Breast epithelium (tissue), 4 donors: ENCODE results near the gene NPY2R. TPM values are rescaled to one million over a fixed set of nuclear protein-coding genes. Genes with fewer than 3 reads are reported as not detected.

Source experiments
- DNase-seq, 2 donors: peaks; one replicate each; pipeline ENCODE4 v3.0.0-alpha.2; 2019; ENCODE audit warnings: low spot score in 2 of 2
- H3K27ac ChIP-seq, 2 donors: fragments of 200-600 bp; sonication (generic) in 1 of 2; one replicate each; pipeline ENCODE4 v1.5.1; 2016 to 2019; ENCODE audit warnings: mild to moderate bottlenecking in 1 of 2
- H3K27me3 ChIP-seq, 2 donors: fragments of 200-600 bp; sonication (generic) in 1 of 2; one replicate each; pipeline versions ENCODE4 v1.5.1 to v1.6.0; 2017 to 2019; ENCODE audit warnings: control low read depth in 1 of 2, mild to moderate bottlenecking in 1 of 2
- H3K36me3 ChIP-seq: fragments of 200-600 bp; one replicate; pipeline ENCODE4 v1.5.1; 2019
- H3K4me1 ChIP-seq, 2 donors: fragments of 200-600 bp; sonication (generic); one replicate each; pipeline ENCODE4 v1.5.1; 2016 to 2019; ENCODE audit warnings: control low read depth in 1 of 2
- H3K4me3 ChIP-seq, 3 donors: fragments of 200-600 bp; sonication (generic); 1 replicate in 2 of 3; 2 replicates in 1 of 3; pipeline ENCODE4 v1.5.1; 2016 to 2019; ENCODE audit warnings: mild to moderate bottlenecking in 3 of 3, moderate library complexity in 2 of 3
- H3K9me3 ChIP-seq, 2 donors: fragments of 200-600 bp; sonication (generic) in 1 of 2; one replicate each; pipeline ENCODE4 v1.5.1; 2016 to 2019; ENCODE audit warnings: control low read depth in 1 of 2
- POLR2A ChIP-seq: fragments of 450-650 bp; IDR thresholded peaks from one replicate; pipeline ENCODE4 v1.6.1; 2016; ENCODE audit warnings: antibody characterized with exemption, mild to moderate bottlenecking, moderate library complexity
- POLR2AphosphoS5 ChIP-seq, 3 donors: sonication (generic); formaldehyde crosslinking; IDR thresholded peaks; one replicate each; pipeline ENCODE4 v1.6.1; 2017; ENCODE audit warnings: antibody characterized with exemption in 3 of 3
- intact Hi-C: fragments of 100-400 bp; cut with DNase I; formaldehyde crosslinking; loops from one replicate; pipeline ENCODE4 v1.15.1; 2023; ENCODE audit warnings: low total_unique reads
- total RNA-seq, 3 donors: library from RNA; depleted of rRNA; stranded (reverse); fragments of >200 nt; gene quantifications; one replicate each; pipeline ENCODE4 v1.1.0, GENCODE V29; 2016
- TF ChIP-seq, protein P1 (sequence below), 3 donors: fragments of 450-650 bp; IDR thresholded peaks; one replicate each; pipeline ENCODE4 v1.5.1; 2016 to 2017; ENCODE audit warnings: antibody characterized with exemption in 3 of 3, mild to moderate bottlenecking in 3 of 3, moderate library complexity in 3 of 3

The NPY2R gene
- total RNA-seq, 3 donors from 2014 or later = 1.6 to 11.4 (median 4.4) TPM

DNA sequence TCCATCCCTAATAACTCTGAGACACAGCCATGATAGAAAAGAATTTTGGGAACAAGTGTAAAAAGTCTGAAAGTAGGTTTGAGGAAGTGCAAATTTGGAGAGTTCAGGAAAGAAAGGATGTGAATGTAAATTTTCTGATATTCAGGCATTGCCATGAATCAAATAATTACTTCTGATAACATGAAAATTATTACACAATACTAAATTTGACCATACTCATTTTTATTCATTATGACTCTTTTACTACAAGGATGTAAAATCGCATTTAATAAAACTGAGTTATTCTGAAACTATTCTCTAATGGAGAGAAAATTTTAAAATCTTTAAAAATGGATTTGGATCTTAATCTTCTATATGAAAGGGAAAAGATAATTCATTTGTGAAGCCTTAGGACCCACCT, 33.8 kb upstream of the NPY2R start:
- Histone ChIP-seq H3K27me3 (no peaks in the 10 kb centered on the region), H3K4me3 (no peak overlapping the region), H3K4me1 (no peaks in the 10 kb centered on the region), H3K9me3 (peaks cover under 1 to 4% of the 10 kb centered on the region in 2 donors), H3K27ac (no peak overlapping the region), H3K36me3 (no peaks in the 10 kb centered on the region)
- no peak for DNase-seq
- intact Hi-C loops = no loop called here
- TF ChIP-seq, protein P1, sequence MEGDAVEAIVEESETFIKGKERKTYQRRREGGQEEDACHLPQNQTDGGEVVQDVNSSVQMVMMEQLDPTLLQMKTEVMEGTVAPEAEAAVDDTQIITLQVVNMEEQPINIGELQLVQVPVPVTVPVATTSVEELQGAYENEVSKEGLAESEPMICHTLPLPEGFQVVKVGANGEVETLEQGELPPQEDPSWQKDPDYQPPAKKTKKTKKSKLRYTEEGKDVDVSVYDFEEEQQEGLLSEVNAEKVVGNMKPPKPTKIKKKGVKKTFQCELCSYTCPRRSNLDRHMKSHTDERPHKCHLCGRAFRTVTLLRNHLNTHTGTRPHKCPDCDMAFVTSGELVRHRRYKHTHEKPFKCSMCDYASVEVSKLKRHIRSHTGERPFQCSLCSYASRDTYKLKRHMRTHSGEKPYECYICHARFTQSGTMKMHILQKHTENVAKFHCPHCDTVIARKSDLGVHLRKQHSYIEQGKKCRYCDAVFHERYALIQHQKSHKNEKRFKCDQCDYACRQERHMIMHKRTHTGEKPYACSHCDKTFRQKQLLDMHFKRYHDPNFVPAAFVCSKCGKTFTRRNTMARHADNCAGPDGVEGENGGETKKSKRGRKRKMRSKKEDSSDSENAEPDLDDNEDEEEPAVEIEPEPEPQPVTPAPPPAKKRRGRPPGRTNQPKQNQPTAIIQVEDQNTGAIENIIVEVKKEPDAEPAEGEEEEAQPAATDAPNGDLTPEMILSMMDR (IDR thresholded peaks at IDR 0.05) = no peak
- no peak for TF ChIP-seq POLR2A
- TF ChIP-seq POLR2AphosphoS5 (IDR thresholded peaks at IDR 0.05) = no peak

DNA sequence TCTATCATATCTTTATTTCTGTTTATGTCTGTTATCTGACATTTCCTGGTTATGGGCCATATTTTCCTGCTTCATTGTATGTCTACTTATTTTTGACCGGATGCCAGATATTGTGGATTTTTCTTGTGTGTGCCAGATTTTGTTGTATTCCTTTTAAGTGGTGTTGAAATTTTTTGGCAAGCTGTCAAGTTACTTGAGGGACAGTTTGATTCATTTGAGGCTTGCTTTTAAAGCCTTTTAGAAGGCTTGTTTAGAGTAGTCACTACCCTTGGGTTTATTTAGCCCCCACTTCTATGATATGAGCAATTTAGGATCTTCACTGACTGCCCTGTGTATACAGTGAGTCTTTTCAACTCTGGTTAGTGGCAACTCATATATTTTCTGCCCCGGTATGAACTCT, 29.2 kb upstream of the NPY2R start:
- TF ChIP-seq, protein P1 (IDR thresholded peaks at IDR 0.05) = no peak
- no peak for TF ChIP-seq POLR2AphosphoS5 (IDR thresholded peaks at IDR 0.05)
- no peak for TF ChIP-seq POLR2A
- intact Hi-C loops = no loop called here
- H3K9me3 ChIP-seq = no peaks in the 10 kb centered on the region
- no peaks in the 10 kb centered on the region for H3K4me1 ChIP-seq
- no peaks in the 10 kb centered on the region for H3K27me3 ChIP-seq
- no peak overlapping the region for H3K4me3 ChIP-seq
- H3K27ac ChIP-seq = no peak overlapping the region
- no peaks in the 10 kb centered on the region for H3K36me3 ChIP-seq
- no peak for DNase-seq

DNA sequence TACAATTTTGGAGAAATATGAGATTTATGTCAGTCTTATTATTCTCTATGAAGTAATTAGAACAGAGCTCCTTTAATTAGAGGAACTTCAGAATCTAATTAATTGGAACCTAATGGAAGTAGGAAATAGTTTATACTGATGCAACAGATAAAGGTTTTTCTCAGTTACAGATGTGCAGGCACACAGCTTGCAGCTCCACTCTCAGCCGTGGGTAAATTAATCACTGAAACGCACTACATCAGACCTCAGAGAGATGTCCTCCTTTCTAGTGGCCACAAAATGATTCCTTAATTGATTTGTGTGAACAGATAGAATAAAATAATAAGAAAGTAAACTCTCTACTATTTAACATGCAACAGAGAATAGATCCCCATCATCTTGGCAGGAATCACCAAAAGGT, 21.5 kb upstream of the NPY2R start:
- intact Hi-C loops = no loop called here
- Histone ChIP-seq H3K4me3 (no peak overlapping the region), H3K4me1 (no peaks in the 10 kb centered on the region), H3K36me3 (no peaks in the 10 kb centered on the region), H3K27ac (no peak overlapping the region), H3K9me3 (no peaks in the 10 kb centered on the region), H3K27me3 (no peaks in the 10 kb centered on the region)
- no peak for DNase-seq
- TF ChIP-seq POLR2AphosphoS5 (IDR thresholded peaks at IDR 0.05) = no peak
- TF ChIP-seq, protein P1 (IDR thresholded peaks at IDR 0.05) = no peak
- no peak for TF ChIP-seq POLR2A

DNA sequence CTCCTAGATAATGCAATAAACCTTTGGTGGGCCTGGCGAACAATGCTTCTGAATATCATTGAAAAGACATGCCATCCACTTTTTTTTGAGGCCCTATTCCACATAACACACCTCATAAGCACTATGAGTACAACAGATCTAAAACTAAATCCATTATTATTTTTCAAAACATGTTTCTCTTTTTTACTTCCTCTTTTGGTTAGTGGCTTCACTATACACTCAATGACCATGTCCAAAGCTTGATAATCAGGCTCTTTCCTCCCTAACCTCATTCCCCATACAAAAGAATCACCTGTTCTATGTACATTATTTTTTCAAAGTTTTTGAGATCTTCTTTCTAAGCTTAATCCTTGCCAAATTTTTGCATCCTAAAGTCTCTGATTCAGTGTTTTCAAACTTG, 20.4 kb upstream of the NPY2R start:
- no peak overlapping the region for H3K27ac ChIP-seq
- no peaks in the 10 kb centered on the region for H3K4me1 ChIP-seq
- intact Hi-C loops = no loop called here
- no peak for DNase-seq
- no peaks in the 10 kb centered on the region for H3K27me3 ChIP-seq
- H3K9me3 ChIP-seq = no peaks in the 10 kb centered on the region
- H3K4me3 ChIP-seq = no peak overlapping the region
- no peaks in the 10 kb centered on the region for H3K36me3 ChIP-seq
- TF ChIP-seq, protein P1 (IDR thresholded peaks at IDR 0.05) = no peak
- TF ChIP-seq POLR2A (no peak), POLR2AphosphoS5 (IDR thresholded peaks at IDR 0.05) (no peak)

DNA sequence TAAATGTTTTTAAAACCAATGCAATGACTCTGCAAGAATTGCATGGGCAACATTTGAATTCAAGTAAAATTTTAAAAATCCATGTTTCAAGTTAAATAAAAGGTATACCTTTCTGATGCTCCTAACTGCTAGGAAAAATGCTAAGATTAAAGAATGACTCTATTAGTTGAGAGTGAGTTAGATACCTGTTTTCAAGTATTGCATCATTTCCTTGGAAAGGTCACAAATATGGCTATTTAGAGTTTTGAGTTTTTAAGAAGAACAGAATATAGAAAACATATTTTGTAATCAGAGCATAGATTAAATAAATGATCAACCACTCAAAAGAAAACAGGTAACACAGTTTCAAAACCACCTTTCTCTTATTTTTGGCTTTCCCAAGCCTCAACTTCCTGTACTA, 18.3 kb upstream of the NPY2R start:
- TF ChIP-seq POLR2AphosphoS5 (IDR thresholded peaks at IDR 0.05) (no peak), POLR2A (no peak)
- TF ChIP-seq, protein P1 (IDR thresholded peaks at IDR 0.05) = no peak
- intact Hi-C loops = no loop called here

More for the DNA sequence above, 18.3 kb upstream of the NPY2R start:
- Histone ChIP-seq H3K4me3 (no peak overlapping the region), H3K27ac (no peak overlapping the region), H3K9me3 (no peaks in the 10 kb centered on the region), H3K36me3 (no peaks in the 10 kb centered on the region), H3K27me3 (no peaks in the 10 kb centered on the region), H3K4me1 (no peaks in the 10 kb centered on the region)
- no peak for DNase-seq
